GM18861 (cell line): ENCODE measurements around the gene CLPTM1L.
"Not testable (repeated sequence)": the region's sequence is repeated elsewhere in the genome, so short reads cannot be mapped to it uniquely, and the experiment has no call there.

ENCODE experiments used
- ATAC-seq: cut with Tn5 transposase; IDR thresholded peaks from one replicate; pipeline ENCODE4 v1.9.1; 2021; ENCODE audit not compliant: unreplicated experiment

Gene CLPTM1L

DNA sequence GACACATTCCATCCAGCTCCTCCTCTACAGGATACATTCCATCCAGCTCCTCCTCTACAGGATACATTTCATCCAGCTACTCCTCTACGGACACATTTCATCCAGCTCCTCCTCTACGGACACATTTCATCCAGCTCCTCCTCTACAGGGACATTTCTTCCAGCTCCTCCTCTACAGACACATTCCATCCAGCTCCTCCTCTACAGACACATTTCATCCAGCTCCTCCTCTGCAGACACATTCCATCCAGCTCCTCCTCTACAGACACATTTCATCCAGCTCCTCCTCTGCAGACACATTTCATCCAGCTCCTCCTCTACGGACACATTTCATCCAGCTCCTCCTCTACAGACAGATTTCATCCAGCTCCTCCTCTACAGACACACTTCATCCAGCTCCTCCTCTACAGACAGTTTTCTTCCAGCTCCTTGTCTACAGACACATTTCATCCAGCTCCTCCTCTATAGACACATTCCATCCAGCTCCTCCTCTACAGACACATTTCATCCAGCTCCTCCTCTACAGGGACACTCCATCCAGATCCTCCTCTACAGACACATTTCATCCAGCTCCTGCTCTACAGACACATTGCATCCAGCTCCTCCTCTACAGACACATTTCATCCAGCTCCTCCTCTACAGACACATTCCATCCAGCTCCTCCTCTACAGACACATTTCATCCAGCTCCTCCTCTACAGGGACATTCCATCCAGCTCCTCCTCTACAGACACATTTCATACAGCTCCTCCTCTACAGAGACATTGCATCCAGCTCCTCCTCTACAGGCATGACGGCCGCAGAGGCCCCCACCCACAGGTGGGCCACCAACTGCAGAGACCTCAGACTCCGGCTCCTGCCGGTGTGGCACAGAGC, 16.4 kb downstream of the CLPTM1L start:
- not testable (repeated sequence) for ATAC-seq

DNA sequence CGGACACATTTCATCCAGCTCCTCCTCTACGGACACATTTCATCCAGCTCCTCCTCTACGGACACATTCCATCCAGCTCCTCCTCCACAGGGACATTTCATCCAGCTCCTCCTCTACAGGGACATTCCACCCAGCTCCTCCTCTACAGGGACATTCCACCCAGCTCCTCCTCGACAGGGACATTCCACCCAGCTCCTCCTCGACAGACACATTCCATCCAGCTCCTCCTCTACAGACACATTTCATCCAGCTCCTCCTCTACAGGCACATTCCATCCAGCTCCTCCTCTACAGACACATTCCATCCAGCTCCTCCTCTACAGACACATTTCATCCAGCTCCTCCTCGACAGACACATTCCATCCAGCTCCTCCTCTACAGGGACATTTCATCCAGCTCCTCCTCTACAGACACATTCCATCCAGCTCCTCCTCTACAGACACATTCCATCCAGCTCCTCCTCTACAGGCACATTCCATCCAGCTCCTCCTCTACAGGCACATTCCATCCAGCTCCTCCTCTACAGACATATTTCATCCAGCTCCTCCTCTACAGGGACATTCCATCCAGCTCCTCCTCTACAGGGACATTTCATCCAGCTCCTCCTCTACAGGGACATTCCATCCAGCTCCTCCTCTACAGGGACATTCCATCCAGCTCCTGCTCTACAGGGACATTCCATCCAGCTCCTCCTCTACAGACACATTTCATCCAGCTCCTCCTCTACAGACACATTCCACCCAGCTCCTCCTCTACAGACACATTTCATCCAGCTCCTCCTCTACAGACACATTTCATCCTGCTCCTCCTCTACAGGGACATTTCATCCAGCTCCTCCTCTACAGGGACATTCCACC, 17.8 kb downstream of the CLPTM1L start:
- not testable (repeated sequence) for ATAC-seq

DNA sequence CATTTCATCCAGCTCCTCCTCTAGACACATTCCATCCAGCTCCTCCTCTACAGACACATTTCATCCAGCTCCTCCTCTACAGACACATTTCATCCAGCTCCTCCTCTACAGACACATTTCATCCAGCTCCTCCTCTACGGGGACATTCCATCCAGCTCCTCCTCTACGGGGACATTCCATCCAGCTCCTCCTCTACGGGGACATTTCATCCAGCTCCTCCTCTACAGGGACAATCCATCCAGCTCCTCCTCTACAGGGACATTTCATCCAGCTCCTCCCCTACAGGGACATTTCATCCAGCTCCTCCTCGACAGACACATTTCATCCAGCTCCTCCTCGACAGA, 18.4 kb downstream of the CLPTM1L start:
- not testable (repeated sequence) for ATAC-seq

DNA sequence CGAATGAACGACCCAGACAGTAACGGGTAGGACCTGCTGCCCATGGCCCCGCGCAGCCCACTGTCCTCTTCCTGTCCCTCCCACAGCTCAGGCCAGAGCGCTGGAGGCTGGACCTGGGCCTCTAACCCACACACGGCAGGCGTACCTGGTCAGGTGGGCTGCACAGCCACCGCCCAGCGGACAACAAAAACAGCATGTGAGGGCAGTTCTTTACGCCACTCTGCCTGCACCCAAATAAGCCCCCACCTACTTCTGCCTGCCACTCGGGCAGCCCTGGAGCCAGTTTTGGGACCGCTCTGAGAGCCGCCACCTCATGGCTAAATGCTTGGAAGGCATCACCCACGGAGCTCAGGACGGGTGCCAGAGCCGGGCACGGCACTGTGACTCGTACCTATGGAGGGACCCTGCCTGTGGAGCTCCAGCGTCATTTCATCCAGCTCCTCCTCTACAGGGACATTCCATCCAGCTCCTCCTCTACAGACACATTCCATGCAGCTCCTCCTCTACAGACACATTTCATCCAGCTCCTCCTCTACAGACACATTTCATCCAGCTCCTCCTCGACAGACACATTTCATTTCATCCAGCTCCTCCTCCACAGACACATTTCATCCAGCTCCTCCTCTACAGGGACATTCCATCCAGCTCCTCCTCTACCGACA, 18.9 kb downstream of the CLPTM1L start:
- ATAC-seq: no peak

- no peak for ATAC-seq
These were observed 19.6 kb downstream of the CLPTM1L start for GRCh38 chr5:1325191-1325741.

DNA sequence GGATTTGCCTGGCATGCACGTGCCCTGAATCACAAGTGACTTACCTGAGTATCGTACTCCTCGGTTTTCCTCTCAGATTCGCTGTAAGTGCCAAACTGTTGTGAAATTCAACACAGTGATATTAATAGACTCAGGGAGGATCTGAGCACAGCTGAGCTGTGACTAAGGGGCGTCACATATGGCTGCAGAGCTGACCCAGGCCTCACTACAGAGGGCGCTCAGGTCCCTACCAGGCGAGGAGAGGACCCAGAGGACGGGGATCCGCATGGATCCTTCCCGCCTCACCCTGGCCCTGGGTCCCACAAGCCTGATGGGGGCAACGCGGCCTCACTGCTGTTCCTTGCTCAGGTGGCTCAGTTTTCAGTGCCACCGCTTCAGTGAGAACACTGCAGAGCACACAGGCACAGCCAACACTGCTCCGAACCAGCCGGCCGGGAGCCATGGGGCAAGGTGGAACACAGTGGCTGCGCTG, 20.1 kb downstream of the CLPTM1L start:
- no peak for ATAC-seq

- no peak for ATAC-seq
These were observed 20.6 kb downstream of the CLPTM1L start for GRCh38 chr5:1324301-1324700.

GRCh38 chr5:1323803-1324173, 21.1 kb downstream of the CLPTM1L start:
- ATAC-seq: no peak

DNA sequence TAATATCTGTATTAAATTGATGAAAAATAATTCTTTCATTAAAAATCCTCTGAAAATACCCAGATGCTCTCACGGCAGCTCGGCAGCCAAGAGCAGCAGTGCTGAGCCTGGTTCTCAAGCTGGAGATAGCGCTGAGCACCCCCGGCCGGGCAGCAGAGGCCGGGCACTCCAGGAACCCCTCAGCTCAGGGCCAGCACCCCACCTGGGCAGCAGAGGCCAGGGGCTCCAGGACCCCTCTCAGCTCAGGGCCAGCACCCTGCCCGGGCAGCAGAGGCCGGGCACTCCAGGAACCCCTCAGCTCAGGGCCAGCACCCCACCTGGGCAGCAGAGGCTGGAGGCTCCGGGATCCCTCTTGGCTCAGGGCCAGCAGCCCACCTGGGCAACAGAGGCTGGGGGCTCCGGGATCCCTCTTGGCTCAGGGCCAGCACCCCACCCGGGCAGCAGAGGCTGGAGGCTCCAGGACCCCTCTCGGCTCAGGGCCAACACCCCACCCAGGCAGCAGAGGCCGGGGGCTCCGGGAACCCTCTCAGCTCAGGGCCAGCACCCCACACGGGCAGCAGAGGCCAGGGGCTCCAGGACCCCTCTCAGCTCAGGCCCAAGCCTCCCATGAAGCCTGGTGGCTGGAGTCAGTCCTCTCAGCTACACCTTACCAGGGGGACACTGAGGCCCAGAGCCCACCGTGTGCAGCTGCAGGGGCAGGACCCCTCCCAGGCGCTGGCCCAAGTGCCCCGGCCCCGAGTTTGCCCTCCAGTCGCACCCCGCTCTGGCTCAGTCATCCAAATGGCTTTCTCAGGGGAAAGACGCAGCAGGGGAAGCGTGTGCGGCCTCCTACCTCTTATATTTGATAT, 21.7 kb downstream of the CLPTM1L start:
- no peak for ATAC-seq

- no peak for ATAC-seq
These were observed 22.6 kb downstream of the CLPTM1L start for GRCh38 chr5:1322036-1322900.

DNA sequence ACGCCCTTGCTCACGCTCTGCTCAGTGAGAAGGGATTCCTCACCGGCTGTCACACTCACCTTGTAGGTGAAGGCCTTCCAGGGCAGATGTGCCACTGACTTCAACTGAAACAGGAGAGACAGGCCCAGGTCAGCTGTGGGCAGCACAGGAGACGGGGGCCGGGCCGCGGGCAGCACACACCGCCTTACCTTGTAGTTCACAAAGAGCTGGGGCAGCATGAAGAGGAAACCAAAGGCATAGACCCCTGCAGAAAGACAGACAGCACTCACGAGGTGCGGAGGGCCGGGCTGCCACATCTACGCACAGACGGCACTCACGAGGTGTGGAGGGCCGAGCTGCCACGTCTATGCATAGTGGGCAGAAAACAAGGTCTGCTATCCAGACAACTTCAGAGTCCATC, 23.3 kb downstream of the CLPTM1L start:
- no peak for ATAC-seq

GRCh38 chr5:1320436-1321344, 24.2 kb downstream of the CLPTM1L start:
- ATAC-seq: no peak

GRCh38 chr5:1319436-1320256, 25.3 kb downstream of the CLPTM1L start:
- no peak for ATAC-seq

GRCh38 chr5:1318659-1319251, 26.1 kb downstream of the CLPTM1L start:
- no peak for ATAC-seq

- ATAC-seq: no peak
These were observed 26.9 kb downstream of the CLPTM1L start for GRCh38 chr5:1317921-1318565.

DNA sequence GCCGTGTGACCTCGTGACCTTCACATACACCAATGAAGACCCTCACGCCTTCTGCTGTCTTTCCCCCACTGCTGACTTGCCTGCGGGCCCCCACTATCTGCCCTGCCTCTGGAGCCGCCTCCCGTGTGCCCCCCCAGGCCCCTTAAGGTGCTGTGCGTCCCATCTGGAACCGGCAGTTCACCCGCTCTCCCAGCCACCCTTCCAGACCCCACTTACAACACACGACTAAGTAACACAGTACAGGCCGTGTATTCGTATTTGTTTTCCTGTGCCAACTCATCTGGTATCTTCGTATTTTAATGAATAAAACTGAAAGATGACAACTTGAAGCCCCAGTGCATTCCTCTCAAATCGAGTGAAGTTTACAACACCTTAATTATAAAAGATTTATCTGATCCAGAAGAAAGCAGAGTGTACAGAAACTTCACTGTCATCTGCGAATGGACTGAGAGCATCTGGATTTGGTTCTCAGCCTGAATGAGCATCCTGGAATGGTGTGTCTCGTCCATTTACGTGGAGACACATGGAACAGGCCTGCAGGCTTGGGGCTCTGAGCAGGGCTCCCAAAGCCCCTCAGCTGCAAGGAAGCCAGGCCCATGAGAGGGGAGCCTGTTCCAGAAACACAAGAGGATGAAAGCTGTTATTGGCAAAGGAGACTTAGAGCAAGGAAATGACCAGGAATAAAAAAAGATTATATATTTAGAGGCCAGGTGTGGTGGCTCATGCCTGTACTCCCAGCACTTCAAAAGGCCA, 28.1 kb downstream of the CLPTM1L start:
- no peak for ATAC-seq
